CD4-positive, alpha-beta T cell treated with Interleukin-17A for 4 hours (primary cell): ENCODE results near the gene HS6ST2.

ENCODE experiments used
- DNase-seq: peaks from one replicate; pipeline ENCODE4 v3.0.0-alpha.2; 2020; ENCODE audit warnings: mixed read lengths

The HS6ST2 gene

DNA sequence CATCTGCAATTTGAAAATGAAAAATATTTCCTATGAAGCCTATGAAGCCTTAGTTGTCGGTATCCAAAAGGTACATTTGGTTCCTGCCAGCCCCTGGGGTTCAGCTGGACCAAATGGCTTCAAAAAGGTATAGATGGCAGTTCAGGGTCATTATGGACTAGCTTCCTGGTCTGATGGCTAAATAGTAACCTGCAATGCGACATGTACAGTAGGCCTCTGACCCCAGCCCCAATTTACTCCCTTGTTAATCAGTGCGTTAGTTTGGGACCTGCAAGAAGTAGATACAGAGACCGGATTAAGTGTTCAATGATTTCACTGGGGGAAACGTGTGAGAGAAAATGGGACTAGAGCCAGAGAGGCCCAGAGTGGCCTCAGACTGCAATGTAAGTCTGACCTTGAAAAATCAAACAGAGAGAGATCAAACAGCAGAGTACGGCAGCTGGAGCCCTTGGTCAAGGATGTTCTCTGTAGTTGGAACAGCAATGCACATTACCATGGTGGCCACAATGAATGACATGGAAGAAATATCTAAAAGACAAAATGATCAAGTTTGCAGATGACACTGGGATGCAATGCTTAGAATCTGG lies 354.6 kb downstream of the HS6ST2 start:
- DNase-seq = no peak

DNA sequence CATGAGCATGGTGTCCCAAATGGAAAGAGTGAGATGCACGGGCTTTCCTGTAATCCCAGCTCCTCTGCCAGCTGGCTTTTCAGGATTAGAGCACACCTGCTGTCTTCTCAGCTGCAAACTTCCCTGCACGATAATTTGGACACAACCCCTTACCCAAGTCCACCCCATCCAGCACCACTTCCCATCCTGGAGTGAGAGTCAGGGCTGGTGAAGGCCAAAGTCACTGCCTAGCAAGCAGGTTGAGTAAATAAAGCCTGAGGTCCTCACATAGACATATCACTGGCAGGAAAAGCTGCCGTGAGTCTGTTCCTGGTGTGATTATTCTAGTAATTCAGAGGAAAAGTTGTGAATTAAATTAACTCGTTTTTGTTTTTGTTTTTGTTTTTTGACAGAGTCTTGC lies 355.7 kb downstream of the HS6ST2 start:
- DNase-seq = no peak

DNA sequence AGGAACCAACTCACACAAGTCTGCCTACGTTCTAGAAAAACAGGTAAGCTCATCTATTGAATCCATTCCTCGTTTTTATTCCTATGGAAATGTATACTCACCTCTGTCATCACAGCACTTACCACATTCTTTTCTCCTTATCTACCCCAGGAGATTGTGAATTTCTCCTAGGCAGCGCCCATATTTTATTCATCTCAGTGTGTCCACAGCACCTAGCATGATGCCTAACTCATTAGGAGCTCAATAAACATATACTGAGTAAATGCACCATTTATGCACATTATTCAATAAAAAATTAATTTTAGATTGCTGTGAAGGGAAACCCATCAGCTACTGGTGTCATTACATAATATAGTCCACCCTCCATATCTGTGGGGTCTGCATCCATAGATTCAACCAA lies 363.4 kb downstream of the HS6ST2 start:
- no peak for DNase-seq

DNA sequence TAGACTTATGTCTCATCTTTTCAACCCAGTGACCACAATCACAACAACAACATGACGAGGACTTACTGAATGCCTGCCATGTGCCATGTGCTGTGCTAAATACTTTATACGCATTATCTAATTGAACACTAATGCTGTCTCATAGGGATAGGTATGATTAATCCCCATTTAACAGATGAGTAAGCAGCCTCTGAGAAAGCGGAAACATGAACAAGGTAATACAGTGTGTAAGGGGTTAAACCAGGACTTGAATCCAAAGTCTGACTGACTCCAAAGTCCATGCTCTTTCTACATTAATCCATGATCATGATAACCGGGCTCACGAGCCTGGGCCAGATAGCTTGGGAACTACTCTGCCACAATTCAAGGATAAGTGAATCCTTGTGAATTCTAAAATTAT lies 364.3 kb downstream of the HS6ST2 start:
- no peak for DNase-seq

DNA sequence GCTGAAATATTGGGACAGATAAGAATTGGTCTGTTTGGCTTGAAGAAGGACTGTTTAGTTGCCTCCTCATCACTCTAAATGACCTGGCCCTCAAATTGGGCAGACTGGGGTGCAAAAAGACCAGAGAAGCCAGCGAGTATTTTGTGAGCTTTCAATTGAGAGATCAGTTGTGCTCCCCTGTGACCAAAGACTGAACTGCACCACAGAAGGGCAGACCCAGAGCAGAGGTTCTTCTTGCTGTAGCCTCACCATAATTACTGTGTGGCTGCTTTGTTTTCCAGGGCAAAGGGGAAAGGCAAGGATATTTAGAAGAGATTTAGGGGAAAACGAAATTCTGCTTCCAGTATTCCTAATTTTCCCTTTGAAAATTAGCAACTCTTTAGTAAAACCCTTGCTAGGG lies 365.5 kb downstream of the HS6ST2 start:
- DNase-seq = peak; percentile 5

DNA sequence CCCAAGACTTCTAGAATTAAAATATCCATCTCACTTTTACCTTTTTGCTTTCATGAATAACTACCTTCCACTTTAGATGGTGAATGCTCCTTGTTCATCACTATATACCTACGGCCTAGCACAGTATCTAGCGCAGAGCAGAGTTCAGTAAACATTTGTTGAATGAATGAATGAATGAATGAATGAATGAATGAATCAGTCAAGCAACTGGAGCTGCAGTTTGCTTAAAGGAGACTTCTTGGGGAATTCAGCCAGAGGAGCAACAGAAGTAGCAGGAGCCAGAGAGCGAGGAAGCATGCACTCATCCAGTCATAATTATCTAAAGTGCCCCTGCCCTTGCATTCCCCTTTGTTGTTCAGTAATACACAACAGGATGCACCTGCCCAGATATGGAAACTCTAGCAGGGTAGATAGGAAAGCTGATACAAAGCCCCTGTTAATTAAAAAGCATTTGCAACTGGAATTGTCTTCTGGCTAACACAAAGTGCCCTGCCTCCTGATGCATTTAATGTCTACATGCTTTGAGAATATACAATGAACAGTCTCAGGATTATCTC lies 366.6 kb downstream of the HS6ST2 start:
- DNase-seq = no peak

DNA sequence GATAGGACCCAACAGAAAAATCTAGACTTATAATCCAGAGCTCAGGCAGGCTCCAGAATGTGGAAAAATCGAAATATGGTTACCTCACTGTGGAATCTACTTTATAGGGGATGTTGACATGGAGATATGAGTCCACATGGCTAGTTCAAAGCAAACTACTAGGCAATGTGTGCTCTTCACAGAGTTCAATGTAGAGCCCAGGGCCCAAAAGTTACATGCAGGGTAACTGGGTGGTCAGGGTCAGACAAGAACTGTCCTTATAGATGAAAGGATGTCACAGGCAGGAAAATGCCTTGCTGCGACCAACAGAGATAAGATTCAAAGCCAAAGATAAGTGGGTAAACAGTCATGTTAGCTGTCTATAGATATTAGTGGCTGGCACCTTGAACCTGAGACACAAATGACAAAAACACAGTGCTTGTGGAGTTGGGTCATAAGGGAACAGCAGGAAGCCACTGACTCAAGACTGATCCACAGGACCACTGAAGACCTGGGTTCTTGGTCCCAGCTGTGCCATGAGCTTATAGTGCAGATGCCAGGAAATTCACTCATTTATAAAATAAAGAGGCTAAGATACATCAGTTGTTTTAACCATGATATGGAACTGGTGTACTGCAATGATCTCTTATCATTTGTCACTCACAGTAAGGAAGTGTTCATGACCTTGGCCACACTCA lies 367.9 kb downstream of the HS6ST2 start:
- DNase-seq = no peak

DNA sequence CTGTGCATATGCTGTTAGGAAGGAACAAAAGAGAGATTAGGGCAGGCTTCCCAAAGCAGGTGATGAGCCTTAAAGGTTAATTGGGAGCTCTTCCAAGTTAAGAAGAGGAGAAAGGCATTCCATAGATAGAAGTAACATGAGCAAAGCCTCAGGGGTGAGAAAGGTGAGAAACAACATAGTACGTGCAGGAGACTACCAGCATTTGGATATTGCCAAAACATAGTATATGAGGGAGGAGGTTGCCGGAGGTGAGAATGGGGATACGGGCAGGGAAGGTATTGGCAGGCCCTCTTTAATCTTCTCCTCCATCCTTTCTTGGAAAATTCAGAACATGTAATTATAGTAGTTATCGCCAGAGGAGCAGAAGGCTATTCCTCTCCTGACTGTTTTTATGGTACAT lies 373.5 kb downstream of the HS6ST2 start:
- DNase-seq = no peak

DNA sequence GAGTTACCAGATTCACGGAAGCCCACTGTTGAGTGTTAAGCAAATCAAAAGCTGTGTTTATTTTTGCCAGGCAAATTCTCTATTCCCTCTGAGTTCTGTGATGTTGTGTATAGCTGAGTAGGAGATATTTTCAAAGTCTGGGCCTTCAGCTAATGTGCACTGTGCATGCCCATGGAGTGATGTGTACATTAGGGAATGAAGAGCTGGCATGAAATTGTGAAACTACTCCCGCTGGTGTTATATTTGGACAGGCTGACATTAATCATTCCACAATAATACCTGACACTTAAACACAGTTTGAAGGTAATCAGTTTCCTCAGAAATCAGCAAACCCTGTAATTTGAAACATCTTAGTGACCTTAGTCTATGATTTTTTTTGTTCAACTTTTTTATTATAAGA lies 381.5 kb downstream of the HS6ST2 start:
- no peak for DNase-seq
